ENCODE measurements around the gene GPRIN2.

DNA sequence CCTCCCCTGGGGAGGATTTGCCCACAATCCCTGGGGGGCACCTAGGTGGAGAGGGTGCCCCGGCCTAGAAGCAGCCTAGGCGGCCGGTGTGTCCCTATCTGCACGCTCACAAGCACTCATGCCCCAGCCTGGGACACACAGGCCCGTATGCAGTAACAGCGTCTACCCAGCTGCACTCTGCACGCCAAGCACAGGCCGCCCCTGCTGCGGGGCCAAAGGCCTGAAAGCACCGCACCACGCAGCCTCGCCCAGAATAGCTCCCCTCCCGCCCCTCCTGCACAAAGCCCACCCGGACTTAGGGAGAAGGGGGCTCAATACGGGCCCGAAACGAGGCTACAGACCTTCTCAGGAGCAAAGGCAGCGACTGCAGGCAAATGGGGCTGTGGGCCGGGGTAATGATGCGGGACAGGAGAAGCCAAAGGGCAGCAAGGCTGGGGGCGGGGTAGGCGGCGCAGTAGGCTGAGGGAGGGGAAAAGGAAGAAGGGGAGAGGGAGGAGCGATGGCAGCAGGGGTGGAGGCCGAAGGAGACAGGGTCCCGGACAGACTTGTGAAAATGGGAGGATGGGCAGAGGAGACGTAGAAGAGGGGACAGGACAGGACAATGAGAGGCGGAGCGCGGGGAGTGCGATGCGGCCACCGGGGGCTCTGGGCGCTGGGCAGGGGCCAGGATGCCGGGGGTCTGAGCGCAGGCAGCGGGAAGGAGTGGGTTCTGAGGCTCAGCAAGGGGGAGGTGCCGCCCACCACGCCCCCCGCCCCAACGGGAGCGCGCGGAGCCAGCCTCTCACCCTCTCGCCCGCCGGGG, 544 bp downstream of the GPRIN2 start:
- TF ChIP-seq, protein P1, sequence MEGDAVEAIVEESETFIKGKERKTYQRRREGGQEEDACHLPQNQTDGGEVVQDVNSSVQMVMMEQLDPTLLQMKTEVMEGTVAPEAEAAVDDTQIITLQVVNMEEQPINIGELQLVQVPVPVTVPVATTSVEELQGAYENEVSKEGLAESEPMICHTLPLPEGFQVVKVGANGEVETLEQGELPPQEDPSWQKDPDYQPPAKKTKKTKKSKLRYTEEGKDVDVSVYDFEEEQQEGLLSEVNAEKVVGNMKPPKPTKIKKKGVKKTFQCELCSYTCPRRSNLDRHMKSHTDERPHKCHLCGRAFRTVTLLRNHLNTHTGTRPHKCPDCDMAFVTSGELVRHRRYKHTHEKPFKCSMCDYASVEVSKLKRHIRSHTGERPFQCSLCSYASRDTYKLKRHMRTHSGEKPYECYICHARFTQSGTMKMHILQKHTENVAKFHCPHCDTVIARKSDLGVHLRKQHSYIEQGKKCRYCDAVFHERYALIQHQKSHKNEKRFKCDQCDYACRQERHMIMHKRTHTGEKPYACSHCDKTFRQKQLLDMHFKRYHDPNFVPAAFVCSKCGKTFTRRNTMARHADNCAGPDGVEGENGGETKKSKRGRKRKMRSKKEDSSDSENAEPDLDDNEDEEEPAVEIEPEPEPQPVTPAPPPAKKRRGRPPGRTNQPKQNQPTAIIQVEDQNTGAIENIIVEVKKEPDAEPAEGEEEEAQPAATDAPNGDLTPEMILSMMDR (IDR thresholded peaks at IDR 0.05): no peak
- TF ChIP-seq POLR2A (IDR thresholded peaks at IDR 0.05) (no peak), POLR2AphosphoS5 (IDR thresholded peaks at IDR 0.05) (no peak), EP300 (IDR thresholded peaks at IDR 0.05) (no peak)

Measured in gastroesophageal sphincter (tissue), 3 donors.